Left ventricle myocardium inferior (tissue), 1 donor: ENCODE results near the gene SUGCT. TPM values are rescaled to one million over a fixed set of nuclear protein-coding genes. Genes with fewer than 3 reads are reported as not detected.

Experiments
- DNase-seq: peaks from one replicate; pipeline ENCODE4 v3.0.0-alpha.2; 2020
- H3K27ac ChIP-seq: fragments of 200-600 bp; replicated peaks from 2 replicates; pipeline ENCODE4 v1.8.0; 2021
- H3K27me3 ChIP-seq: fragments of 200-600 bp; 2 replicates; pipeline ENCODE4 v1.8.0; 2021; ENCODE audit warnings: low read depth
- H3K36me3 ChIP-seq: fragments of 200-600 bp; 2 replicates; pipeline ENCODE4 v1.8.0; 2021
- H3K4me1 ChIP-seq: fragments of 200-600 bp; 2 replicates; pipeline ENCODE4 v1.8.0; 2021
- H3K4me3 ChIP-seq: fragments of 200-600 bp; 2 replicates; pipeline ENCODE4 v1.8.0; 2021; ENCODE audit warnings: mild to moderate bottlenecking, moderate library complexity
- H3K9me3 ChIP-seq: fragments of 200-600 bp; replicated peaks from 2 replicates; pipeline ENCODE4 v1.8.0; 2021
- intact Hi-C: fragments of 100-400 bp; cut with micrococcal nuclease; formaldehyde crosslinking; loops from one replicate; pipeline ENCODE4 v1.11.0; 2022
- total RNA-seq: library from RNA; stranded (reverse); fragmentation: NEBNext Ultra II Directional; extraction: Animal tissue kit (Norgen Biotek cat#: 25700); gene quantifications from one replicate; pipeline ENCODE4 v1.2.1, GENCODE V29; 2021
- TF ChIP-seq, protein P1 (sequence below): fragments of 200-600 bp; IDR thresholded peaks from 2 replicates; pipeline ENCODE4 v1.8.0; 2021; ENCODE audit warnings: antibody characterized with exemption, mild to moderate bottlenecking, borderline replicate concordance
- donor health status: DM: no; HTN: yes; CAD: no; lungs with severe emphysema.

The SUGCT gene
- total RNA-seq, 1 donor from 2014 or later, result 5.0 TPM

DNA sequence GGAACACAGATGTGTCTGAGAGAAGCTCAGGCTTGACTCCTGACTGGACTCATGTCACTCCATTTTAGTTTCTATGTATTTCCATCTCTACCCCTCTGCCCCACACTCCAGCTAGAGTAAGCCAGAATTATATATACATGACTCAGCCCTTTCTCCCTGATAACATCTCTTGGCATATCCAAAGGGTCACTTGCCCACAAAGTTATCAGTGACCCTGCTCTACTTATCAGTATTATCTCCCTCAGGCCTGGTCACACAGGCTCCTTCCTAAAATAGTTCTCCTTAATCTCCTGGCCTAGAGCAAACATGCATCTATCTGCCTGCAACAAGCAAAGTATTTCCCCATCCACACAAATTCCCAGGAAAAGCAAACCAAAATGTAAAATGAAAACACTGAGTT, 598.3 kb downstream of the SUGCT start:
- H3K27ac ChIP-seq, result no peak overlapping the region
- intact Hi-C loops, result no loop called here
- TF ChIP-seq, protein P1, sequence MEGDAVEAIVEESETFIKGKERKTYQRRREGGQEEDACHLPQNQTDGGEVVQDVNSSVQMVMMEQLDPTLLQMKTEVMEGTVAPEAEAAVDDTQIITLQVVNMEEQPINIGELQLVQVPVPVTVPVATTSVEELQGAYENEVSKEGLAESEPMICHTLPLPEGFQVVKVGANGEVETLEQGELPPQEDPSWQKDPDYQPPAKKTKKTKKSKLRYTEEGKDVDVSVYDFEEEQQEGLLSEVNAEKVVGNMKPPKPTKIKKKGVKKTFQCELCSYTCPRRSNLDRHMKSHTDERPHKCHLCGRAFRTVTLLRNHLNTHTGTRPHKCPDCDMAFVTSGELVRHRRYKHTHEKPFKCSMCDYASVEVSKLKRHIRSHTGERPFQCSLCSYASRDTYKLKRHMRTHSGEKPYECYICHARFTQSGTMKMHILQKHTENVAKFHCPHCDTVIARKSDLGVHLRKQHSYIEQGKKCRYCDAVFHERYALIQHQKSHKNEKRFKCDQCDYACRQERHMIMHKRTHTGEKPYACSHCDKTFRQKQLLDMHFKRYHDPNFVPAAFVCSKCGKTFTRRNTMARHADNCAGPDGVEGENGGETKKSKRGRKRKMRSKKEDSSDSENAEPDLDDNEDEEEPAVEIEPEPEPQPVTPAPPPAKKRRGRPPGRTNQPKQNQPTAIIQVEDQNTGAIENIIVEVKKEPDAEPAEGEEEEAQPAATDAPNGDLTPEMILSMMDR, result no peak

DNA sequence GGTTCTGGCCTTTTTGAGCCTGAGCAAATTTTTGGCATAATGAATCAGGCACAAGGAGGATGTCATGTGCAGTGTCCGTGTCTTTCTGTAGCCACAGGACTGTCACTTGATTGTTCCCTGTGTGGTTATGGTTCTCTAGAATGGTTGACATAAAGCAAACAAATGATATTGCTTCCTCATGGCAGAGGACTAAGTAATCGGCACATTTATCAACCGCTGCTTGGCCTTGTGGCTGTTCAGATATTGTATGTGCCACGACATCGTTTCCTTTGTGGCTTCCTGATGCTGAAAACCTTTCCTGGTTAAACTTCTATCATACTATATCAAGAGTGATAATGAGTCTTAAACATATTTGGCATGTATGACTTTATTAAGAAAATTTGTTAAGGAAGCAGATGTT, 598.8 kb downstream of the SUGCT start:
- no peak overlapping the region for H3K27ac ChIP-seq
- intact Hi-C loops, result no loop called here
- no peak for DNase-seq

More for the DNA sequence above, 598.3 kb downstream of the SUGCT start:
- Histone ChIP-seq H3K27me3 (no peaks in the 10 kb centered on the region), H3K9me3 (peaks cover 7% of the 10 kb centered on the region), H3K4me1 (peaks cover 14% of the 10 kb centered on the region), H3K4me3 (no peak overlapping the region), H3K36me3 (no peaks in the 10 kb centered on the region)
- DNase-seq, result no peak

DNA sequence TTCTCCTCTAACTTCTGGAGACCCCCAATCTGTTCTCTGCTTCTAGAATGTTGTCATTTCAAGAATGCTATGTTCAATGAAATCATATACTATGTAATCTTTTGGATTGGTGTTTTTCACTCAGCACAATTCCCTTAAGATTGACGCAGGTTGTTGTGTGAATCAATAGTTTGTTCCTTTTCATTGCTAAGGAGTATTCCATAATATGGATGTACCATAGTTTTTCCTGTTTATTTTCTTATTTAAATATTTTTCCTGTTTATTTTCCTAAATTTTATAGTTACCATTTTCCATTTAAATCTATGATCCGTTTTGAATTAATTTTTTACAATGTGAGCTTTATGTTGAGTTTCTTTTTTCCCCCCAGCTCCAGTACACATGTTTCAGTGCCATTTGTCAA, 604.5 kb downstream of the SUGCT start:
- no peaks in the 10 kb centered on the region for H3K36me3 ChIP-seq
- H3K9me3 ChIP-seq, result peaks cover 17% of the 10 kb centered on the region
- no peaks in the 10 kb centered on the region for H3K27me3 ChIP-seq
- TF ChIP-seq, protein P1, result no peak
- H3K4me3 ChIP-seq, result no peak overlapping the region
- DNase-seq, result no peak
- H3K27ac ChIP-seq, result no peak overlapping the region
- H3K4me1 ChIP-seq, result no peaks in the 10 kb centered on the region
- intact Hi-C loops, result no loop called here

More for the DNA sequence above, 598.8 kb downstream of the SUGCT start:
- peaks cover 14% of the 10 kb centered on the region for H3K4me1 ChIP-seq
- TF ChIP-seq, protein P1, result no peak
- H3K36me3 ChIP-seq, result no peaks in the 10 kb centered on the region
- H3K4me3 ChIP-seq, result no peak overlapping the region
- no peaks in the 10 kb centered on the region for H3K27me3 ChIP-seq
- peaks cover 7% of the 10 kb centered on the region for H3K9me3 ChIP-seq

DNA sequence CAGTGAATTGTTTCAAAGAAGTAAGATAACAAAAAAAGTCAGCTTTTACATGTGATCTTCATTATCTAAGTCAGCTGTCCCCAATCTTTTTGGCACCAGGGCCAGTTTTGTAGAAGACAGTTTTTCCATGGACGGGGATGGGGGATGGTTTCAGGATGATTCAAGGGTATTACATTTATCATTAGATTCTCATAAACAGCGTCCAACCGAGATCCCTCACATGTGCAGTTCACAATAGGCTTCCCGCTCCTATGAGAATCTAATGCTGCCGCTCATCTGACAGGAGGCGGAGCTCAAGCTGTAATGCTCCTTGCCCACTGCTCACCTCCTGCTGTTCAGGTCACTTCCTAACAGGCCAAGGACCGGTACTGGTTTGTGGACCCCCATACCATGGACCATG, 607.5 kb downstream of the SUGCT start:
- H3K27me3 ChIP-seq, result no peaks in the 10 kb centered on the region
- H3K36me3 ChIP-seq, result no peaks in the 10 kb centered on the region
- H3K9me3 ChIP-seq, result peaks cover 17% of the 10 kb centered on the region
- TF ChIP-seq, protein P1, result no peak
- no peak overlapping the region for H3K4me3 ChIP-seq
- H3K27ac ChIP-seq, result no peak overlapping the region
- intact Hi-C loops, result no loop called here
- H3K4me1 ChIP-seq, result no peaks in the 10 kb centered on the region
- no peak for DNase-seq

DNA sequence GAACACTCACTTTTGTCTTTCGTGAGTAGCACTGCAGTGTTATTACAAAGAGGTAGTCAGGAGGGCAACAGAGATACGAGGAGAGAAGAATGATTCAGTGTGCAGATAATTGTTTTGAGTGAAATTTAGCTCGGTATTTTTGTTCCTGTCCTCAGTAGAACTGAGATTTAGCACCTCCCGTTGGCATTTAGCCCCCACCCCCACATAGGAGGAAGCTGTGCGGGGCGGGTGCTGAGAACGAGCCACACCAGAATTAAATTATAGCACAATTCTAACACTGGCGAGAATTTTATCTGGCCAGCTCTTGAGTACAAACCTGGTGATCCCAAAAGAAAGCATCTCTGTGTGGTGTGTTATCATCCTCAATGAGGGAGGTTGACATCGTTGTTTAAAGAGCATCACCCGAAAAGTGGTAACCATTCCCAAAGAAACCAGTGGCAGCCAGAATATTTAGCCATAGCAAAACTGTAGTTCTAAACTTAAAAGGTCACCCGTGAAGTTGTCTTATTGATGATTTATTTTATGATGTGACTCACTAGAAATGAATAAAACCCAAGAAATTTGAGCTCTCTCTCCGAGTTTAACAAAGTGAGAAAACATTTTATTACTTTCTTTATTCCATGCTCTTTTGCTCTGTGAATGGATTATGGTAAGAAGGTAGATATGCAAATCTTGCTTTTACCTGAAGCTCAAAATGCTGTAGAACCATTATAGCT, 612.2 kb downstream of the SUGCT start:
- DNase-seq, result no peak
- Histone ChIP-seq H3K27me3 (no peaks in the 10 kb centered on the region), H3K36me3 (no peaks in the 10 kb centered on the region), H3K4me1 (no peaks in the 10 kb centered on the region), H3K27ac (no peak overlapping the region), H3K4me3 (no peak overlapping the region), H3K9me3 (no peaks in the 10 kb centered on the region)
- TF ChIP-seq, protein P1, result no peak
- intact Hi-C loops, result no loop called here
